HL-60 (cell line): ENCODE measurements around the gene CFAP65.

ENCODE experiments used
- GABPA ChIP-seq: IDR thresholded peaks from 2 replicates; pipeline ENCODE4 v1.6.1; 2012; ENCODE audit warnings: low read depth
- POLR2AphosphoS5 ChIP-seq: IDR thresholded peaks from 2 replicates; pipeline ENCODE4 v1.6.1; 2012; ENCODE audit warnings: low read depth
- SPI1 ChIP-seq: IDR thresholded peaks from 2 replicates; pipeline ENCODE4 v1.6.1; 2012; ENCODE audit warnings: low read depth, mild to moderate bottlenecking, borderline replicate concordance
- TF ChIP-seq, protein P1 (sequence below): IDR thresholded peaks from one replicate; pipeline ENCODE4 v1.5.1; 2011; ENCODE audit warnings: low read length, control low read depth, inconsistent platforms; ENCODE audit not compliant: insufficient read depth
- TF ChIP-seq, protein P2 (sequence below): IDR thresholded peaks from 2 replicates; pipeline ENCODE4 v1.6.1; 2012; ENCODE audit warnings: low read depth; ENCODE audit not compliant: insufficient replicate concordance

GRCh38 chr2:218996937-218997336 is 44.4 kb downstream of the CFAP65 start:
- TF ChIP-seq, protein P1, sequence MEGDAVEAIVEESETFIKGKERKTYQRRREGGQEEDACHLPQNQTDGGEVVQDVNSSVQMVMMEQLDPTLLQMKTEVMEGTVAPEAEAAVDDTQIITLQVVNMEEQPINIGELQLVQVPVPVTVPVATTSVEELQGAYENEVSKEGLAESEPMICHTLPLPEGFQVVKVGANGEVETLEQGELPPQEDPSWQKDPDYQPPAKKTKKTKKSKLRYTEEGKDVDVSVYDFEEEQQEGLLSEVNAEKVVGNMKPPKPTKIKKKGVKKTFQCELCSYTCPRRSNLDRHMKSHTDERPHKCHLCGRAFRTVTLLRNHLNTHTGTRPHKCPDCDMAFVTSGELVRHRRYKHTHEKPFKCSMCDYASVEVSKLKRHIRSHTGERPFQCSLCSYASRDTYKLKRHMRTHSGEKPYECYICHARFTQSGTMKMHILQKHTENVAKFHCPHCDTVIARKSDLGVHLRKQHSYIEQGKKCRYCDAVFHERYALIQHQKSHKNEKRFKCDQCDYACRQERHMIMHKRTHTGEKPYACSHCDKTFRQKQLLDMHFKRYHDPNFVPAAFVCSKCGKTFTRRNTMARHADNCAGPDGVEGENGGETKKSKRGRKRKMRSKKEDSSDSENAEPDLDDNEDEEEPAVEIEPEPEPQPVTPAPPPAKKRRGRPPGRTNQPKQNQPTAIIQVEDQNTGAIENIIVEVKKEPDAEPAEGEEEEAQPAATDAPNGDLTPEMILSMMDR = no peak
- no peak for TF ChIP-seq POLR2AphosphoS5
- TF ChIP-seq, protein P2, sequence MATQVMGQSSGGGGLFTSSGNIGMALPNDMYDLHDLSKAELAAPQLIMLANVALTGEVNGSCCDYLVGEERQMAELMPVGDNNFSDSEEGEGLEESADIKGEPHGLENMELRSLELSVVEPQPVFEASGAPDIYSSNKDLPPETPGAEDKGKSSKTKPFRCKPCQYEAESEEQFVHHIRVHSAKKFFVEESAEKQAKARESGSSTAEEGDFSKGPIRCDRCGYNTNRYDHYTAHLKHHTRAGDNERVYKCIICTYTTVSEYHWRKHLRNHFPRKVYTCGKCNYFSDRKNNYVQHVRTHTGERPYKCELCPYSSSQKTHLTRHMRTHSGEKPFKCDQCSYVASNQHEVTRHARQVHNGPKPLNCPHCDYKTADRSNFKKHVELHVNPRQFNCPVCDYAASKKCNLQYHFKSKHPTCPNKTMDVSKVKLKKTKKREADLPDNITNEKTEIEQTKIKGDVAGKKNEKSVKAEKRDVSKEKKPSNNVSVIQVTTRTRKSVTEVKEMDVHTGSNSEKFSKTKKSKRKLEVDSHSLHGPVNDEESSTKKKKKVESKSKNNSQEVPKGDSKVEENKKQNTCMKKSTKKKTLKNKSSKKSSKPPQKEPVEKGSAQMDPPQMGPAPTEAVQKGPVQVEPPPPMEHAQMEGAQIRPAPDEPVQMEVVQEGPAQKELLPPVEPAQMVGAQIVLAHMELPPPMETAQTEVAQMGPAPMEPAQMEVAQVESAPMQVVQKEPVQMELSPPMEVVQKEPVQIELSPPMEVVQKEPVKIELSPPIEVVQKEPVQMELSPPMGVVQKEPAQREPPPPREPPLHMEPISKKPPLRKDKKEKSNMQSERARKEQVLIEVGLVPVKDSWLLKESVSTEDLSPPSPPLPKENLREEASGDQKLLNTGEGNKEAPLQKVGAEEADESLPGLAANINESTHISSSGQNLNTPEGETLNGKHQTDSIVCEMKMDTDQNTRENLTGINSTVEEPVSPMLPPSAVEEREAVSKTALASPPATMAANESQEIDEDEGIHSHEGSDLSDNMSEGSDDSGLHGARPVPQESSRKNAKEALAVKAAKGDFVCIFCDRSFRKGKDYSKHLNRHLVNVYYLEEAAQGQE = no peak
- no peak for TF ChIP-seq GABPA
- TF ChIP-seq SPI1 = no peak
